Esophagus squamous epithelium (tissue), 4 donors: ENCODE results near the gene DCANP1.

ENCODE experiments used
- POLR2A ChIP-seq, 4 donors: fragments of 450-650 bp; IDR thresholded peaks; one replicate each; pipeline ENCODE4 v1.6.1; 2017; ENCODE audit warnings: antibody characterized with exemption in 4 of 4, mild to moderate bottlenecking in 4 of 4, moderate library complexity in 3 of 4
- TF ChIP-seq, protein P1 (sequence below), 6 experiments: fragments of 450-650 bp in 4 of 6; fragments of 200-600 bp in 2 of 6; sonication (generic) in 2 of 6; IDR thresholded peaks; one replicate each; pipeline ENCODE4 v1.5.1; 2016 to 2019; ENCODE audit warnings: antibody characterized with exemption in 6 of 6, mild to moderate bottlenecking in 4 of 6, moderate library complexity in 4 of 6

DNA sequence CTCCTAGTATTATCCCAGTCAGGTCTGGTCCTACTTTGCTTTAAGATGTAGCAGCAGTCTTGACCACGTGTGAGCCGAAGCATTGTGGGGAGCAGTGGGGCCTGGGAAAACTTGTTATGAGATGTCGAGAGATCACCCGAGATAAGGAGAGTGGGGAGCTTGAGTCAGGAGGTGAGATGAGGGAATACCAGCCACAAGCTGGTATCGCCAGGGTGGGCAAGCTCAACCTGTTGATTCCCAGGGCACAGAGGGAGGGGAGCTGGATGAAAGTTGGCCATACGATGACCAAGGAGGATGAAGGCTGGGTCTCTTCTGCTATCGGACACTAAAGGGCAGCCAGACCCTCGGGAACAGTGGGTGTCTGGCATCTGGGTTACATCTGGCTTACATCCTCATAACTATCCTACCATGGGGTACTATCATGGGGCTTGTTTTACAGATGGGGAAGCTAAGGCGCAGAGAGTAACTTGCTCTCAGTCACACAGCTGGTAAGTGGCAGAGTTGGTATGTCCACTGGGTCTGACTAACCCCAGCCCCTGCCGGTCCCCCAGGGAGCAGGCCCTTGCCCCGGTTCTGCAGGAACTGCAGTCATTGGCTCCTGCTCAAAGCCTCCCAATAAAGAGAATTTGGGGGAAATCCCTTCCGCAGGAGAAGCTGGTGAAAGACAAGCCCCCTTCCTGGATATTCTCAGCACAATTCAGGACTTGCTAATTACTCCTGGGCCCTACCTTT lies 18.4 kb upstream of the DCANP1 start:
- TF ChIP-seq, protein P1, sequence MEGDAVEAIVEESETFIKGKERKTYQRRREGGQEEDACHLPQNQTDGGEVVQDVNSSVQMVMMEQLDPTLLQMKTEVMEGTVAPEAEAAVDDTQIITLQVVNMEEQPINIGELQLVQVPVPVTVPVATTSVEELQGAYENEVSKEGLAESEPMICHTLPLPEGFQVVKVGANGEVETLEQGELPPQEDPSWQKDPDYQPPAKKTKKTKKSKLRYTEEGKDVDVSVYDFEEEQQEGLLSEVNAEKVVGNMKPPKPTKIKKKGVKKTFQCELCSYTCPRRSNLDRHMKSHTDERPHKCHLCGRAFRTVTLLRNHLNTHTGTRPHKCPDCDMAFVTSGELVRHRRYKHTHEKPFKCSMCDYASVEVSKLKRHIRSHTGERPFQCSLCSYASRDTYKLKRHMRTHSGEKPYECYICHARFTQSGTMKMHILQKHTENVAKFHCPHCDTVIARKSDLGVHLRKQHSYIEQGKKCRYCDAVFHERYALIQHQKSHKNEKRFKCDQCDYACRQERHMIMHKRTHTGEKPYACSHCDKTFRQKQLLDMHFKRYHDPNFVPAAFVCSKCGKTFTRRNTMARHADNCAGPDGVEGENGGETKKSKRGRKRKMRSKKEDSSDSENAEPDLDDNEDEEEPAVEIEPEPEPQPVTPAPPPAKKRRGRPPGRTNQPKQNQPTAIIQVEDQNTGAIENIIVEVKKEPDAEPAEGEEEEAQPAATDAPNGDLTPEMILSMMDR (IDR thresholded peaks at IDR 0.05), result no peak
- TF ChIP-seq POLR2A (IDR thresholded peaks at IDR 0.05), result no peak
